Activated naive CD8-positive, alpha-beta T cell treated with anti-CD3 and anti-CD28 coated beads for 36 hours (primary cell): Measurements from ENCODE around the gene YY2. TPM values are rescaled to one million over a fixed set of nuclear protein-coding genes. Genes with fewer than 3 reads are reported as not detected.
"Not testable (repeated sequence)": the region's sequence is repeated elsewhere in the genome, so short reads cannot be mapped to it uniquely, and the experiment has no call there.

Experiments used
- DNase-seq: peaks from one replicate; pipeline ENCODE4 v3.0.0; 2021
- H3K27ac Mint-ChIP-seq: one replicate; pipeline ENCODE4 v1.8.0; 2022; ENCODE audit warnings: mild to moderate bottlenecking, moderate library complexity, mixed read lengths
- H3K27me3 Mint-ChIP-seq: one replicate; pipeline ENCODE4 v1.8.0; 2022; ENCODE audit warnings: mild to moderate bottlenecking, mixed read lengths
- H3K36me3 Mint-ChIP-seq: one replicate; pipeline ENCODE4 v1.8.0; 2021; ENCODE audit warnings: mild to moderate bottlenecking, mixed read lengths
- H3K4me1 Mint-ChIP-seq: one replicate; pipeline ENCODE4 v1.8.0; 2021; ENCODE audit warnings: mixed read lengths
- H3K4me3 Mint-ChIP-seq: one replicate; pipeline ENCODE4 v1.8.0; 2022; ENCODE audit warnings: mild to moderate bottlenecking, moderate library complexity, mixed read lengths
- H3K9me3 Mint-ChIP-seq: one replicate; pipeline ENCODE4 v1.8.0; 2022; ENCODE audit warnings: mixed read lengths
- total RNA-seq, 2 experiments: library from RNA; stranded (reverse); gene quantifications; one replicate each; pipeline ENCODE4 v1.2.3, GENCODE V29; 2021

The YY2 gene
- total RNA-seq, 2 experiments from 2014 or later: 2.5 TPM

DNA sequence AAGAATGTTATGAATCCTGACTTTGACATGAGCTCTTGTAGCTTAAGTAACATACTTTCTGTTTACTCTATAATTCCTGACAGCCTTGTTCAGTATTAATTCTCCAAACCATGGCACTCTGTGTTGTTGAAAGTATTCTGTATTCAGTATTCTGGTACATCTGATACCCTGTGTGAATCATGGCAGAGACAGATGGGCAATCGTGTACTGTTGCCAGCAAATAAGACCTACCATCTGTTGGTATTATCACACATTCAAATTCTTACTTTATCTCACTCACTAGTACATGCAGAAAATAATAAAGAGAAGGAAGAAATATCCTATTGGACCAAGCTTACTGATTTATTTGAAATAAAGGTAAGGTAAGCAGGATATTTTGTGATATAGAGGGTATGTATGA, 8.4 kb upstream of the YY2 start:
- H3K36me3 Mint-ChIP-seq: peaks cover 7% of the 10 kb centered on the region
- H3K4me3 Mint-ChIP-seq: no peak overlapping the region
- no peak for DNase-seq
- no peaks in the 10 kb centered on the region for H3K9me3 Mint-ChIP-seq
- no peak overlapping the region for H3K27ac Mint-ChIP-seq
- H3K4me1 Mint-ChIP-seq: no peaks in the 10 kb centered on the region
- no peaks in the 10 kb centered on the region for H3K27me3 Mint-ChIP-seq

DNA sequence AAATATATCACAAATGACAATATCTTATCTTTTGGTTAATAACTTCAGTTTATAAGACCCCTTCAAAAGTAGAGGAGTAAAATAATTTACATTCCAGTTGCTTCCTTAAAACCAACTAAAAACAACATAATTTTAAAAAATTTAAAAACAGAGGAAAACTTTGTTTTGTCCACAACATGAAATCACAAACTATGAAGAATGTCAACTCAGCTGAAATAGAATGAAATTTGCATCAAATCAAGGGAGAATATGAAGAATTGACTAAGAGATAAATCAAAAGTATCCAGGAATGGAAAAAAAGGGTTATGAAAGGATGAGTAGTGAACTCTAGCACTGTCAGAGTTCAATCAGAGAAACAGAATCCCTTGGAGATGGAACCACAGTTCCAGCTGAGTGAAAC, 2.2 kb upstream of the YY2 start:
- Mint-ChIP-seq H3K9me3 (no peaks in the 10 kb centered on the region), H3K36me3 (peaks cover 8% of the 10 kb centered on the region), H3K27me3 (no peaks in the 10 kb centered on the region), H3K4me1 (no peaks in the 10 kb centered on the region), H3K4me3 (no peak overlapping the region), H3K27ac (no peak overlapping the region)
- no peak for DNase-seq

DNA sequence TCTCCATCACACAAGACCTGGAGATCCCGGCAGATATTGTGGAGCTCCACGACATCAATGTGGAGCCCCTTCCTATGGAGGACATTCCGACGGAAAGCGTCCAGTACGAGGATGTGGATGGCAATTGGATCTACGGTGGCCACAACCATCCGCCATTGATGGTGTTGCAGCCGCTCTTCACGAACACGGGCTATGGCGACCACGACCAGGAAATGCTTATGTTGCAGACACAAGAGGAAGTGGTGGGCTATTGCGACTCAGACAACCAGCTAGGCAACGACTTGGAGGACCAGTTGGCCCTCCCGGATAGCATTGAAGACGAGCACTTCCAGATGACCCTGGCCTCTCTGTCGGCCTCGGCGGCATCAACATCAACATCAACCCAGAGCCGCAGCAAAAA, 717 bp downstream of the YY2 start:
- DNase-seq: no peak
- no peak overlapping the region for H3K27ac Mint-ChIP-seq
- H3K9me3 Mint-ChIP-seq: no peaks in the 10 kb centered on the region
- no peak overlapping the region for H3K4me3 Mint-ChIP-seq
- H3K27me3 Mint-ChIP-seq: no peaks in the 10 kb centered on the region
- no peaks in the 10 kb centered on the region for H3K4me1 Mint-ChIP-seq
- H3K36me3 Mint-ChIP-seq: peaks cover 8% of the 10 kb centered on the region

DNA sequence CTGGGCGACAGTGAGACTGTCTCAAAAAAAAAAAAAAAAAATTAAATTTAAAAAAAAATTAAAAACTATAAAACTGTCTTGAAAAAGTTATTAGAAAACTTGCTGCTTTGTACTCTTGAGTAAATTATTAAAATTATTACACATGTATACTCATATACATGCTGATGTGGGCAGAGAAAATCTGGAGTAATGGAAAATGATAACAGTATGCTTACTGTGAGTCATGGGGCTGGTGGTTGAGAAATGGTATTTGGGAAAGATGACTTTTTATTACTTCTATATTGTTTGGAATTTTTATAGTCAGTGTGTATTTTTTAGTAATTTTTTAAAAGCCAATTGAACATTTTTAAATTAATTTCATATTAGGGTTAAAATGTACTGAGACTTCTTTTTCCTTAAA, 7.5 kb downstream of the YY2 start:
- Mint-ChIP-seq H3K27me3 (no peaks in the 10 kb centered on the region), H3K4me3 (no peak overlapping the region), H3K4me1 (no peaks in the 10 kb centered on the region), H3K27ac (no peak overlapping the region), H3K36me3 (no peaks in the 10 kb centered on the region), H3K9me3 (no peaks in the 10 kb centered on the region)
- no peak for DNase-seq

- Mint-ChIP-seq H3K27me3 (no peaks in the 10 kb centered on the region), H3K9me3 (no peaks in the 10 kb centered on the region)
Measured at GRCh38 chrX:21865436-21865835, 9.6 kb downstream of the YY2 start.

DNA sequence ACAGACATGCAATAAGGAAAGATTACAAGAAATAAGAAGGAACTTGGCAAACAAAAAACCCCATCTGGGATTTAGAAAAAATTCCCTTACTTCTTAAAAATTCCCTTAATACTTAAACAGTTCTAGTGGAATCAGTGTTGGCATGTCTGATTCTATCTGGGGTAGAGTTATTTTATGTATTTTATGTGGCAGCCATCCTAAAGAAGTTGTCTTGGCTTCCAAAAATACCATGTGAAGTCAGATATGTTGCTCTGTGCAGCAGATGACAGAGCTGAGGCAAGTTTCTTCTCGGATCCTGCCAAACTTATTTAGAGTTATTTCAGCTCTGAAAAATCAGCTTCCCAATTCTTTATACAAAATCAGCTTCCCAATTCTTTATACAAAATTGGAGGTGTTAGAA, 14.7 kb downstream of the YY2 start:
- no peaks in the 10 kb centered on the region for H3K27me3 Mint-ChIP-seq
- no peak for DNase-seq
- no peaks in the 10 kb centered on the region for H3K9me3 Mint-ChIP-seq
- peaks cover under 1% of the 10 kb centered on the region for H3K36me3 Mint-ChIP-seq
- no peaks in the 10 kb centered on the region for H3K4me1 Mint-ChIP-seq
- no peak overlapping the region for H3K4me3 Mint-ChIP-seq
- no peak overlapping the region for H3K27ac Mint-ChIP-seq

More at GRCh38 chrX:21865436-21865835, 9.6 kb downstream of the YY2 start:
- H3K27ac Mint-ChIP-seq: no peak overlapping the region
- no peaks in the 10 kb centered on the region for H3K36me3 Mint-ChIP-seq
- no peak for DNase-seq
- H3K4me1 Mint-ChIP-seq: no peaks in the 10 kb centered on the region
- H3K4me3 Mint-ChIP-seq: no peak overlapping the region

GRCh38 chrX:21873063-21873775, 17.4 kb downstream of the YY2 start:
- H3K27me3 Mint-ChIP-seq: no peaks in the 10 kb centered on the region
- H3K27ac Mint-ChIP-seq: no peak overlapping the region
- peaks cover 3% of the 10 kb centered on the region for H3K36me3 Mint-ChIP-seq
- no peak for DNase-seq
- no peaks in the 10 kb centered on the region for H3K9me3 Mint-ChIP-seq
- no peak overlapping the region for H3K4me3 Mint-ChIP-seq
- H3K4me1 Mint-ChIP-seq: no peaks in the 10 kb centered on the region

GRCh38 chrX:21874182-21874581, 18.4 kb downstream of the YY2 start:
- not testable (repeated sequence) for H3K4me3 Mint-ChIP-seq, H3K4me1 Mint-ChIP-seq

DNA sequence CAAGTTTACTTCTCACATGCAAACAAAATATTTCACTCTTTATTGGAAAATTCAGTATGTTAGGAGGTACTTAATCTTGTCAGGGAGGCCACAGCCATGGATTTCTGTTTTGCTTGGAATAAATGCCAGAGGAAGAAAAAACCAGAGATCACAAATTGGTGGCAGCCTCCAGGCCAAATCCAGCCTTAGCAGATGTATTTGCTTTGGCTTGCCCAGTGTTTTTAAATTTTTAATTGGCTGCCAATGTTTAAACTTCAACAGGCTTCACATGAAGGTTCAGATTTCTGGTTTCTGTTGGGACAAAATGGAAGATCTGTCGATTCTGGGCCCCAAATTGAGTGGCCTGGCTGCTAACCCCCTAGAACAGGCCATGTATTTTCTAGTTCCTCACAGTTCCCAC, 19.2 kb downstream of the YY2 start:
- DNase-seq: no peak
- Mint-ChIP-seq H3K27ac (no peak overlapping the region), H3K36me3 (peaks cover 3% of the 10 kb centered on the region), H3K9me3 (no peaks in the 10 kb centered on the region), H3K4me1 (no peaks in the 10 kb centered on the region), H3K27me3 (no peaks in the 10 kb centered on the region), H3K4me3 (no peak overlapping the region)

More at GRCh38 chrX:21874182-21874581, 18.4 kb downstream of the YY2 start:
- DNase-seq, H3K36me3 Mint-ChIP-seq, H3K27ac Mint-ChIP-seq, H3K27me3 Mint-ChIP-seq, H3K9me3 Mint-ChIP-seq: not testable (repeated sequence)

DNA sequence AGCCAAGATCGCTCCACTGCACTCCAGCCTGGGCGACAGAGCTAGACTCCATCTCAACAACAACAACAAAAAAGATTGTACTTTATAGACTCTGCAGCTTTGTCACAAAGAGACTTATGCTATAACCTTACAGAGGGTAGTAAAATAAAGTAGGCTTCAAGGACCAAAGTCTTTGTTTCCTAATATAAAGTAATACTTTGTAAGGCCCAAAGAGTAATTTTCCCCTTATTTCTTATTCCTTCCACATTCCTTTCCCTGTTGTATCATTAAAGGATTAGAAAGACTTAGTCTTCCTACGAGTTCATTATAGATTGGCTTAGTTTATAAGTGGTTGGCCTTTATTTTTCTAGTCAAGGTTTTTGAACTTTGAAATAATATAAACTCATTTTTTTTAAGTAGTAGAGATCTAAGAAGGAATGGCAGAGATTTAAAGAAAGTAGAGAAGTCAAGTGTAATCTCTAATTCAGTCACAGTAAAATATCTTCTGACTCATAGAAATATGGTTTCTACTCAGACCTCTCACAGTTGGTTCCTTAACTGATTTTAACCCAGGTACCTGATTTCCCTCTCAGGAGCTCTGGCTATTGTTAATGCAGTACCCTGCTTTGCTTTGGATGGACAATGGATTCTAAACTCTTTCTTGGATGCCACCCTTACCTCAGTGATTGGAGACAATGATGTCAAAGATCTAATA, 26.2 kb downstream of the YY2 start:
- no peak overlapping the region for H3K27ac Mint-ChIP-seq
- DNase-seq: no peak
- no peaks in the 10 kb centered on the region for H3K4me1 Mint-ChIP-seq
- peaks cover 2% of the 10 kb centered on the region for H3K36me3 Mint-ChIP-seq
- H3K4me3 Mint-ChIP-seq: no peak overlapping the region
- H3K27me3 Mint-ChIP-seq: no peaks in the 10 kb centered on the region
- no peaks in the 10 kb centered on the region for H3K9me3 Mint-ChIP-seq

- Mint-ChIP-seq H3K4me3 (no peak overlapping the region), H3K9me3 (no peaks in the 10 kb centered on the region), H3K36me3 (peaks cover 2% of the 10 kb centered on the region), H3K4me1 (no peaks in the 10 kb centered on the region), H3K27ac (no peak overlapping the region), H3K27me3 (no peaks in the 10 kb centered on the region)
- DNase-seq: no peak
Measured at GRCh38 chrX:21883258-21883657, 27.5 kb downstream of the YY2 start.

DNA sequence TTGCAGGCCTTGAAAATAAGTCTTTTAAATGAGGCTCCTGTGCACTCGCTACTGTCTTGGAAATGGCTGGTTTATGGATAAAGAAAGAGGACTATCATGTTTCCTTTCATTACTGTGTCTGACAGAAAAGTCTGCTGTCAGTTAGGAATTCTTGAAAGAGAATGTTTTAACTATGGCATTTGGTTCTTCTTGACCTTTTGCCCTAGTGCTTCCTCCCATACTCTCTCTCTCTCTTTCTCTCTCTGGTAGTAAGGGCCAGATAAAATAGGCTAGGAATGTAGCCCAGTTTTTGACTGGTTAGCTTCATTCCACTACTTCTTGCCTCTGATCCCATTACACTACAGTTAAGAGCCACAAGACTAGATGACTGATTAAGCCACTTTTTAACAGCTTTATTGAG, 29.8 kb downstream of the YY2 start:
- no peaks in the 10 kb centered on the region for H3K9me3 Mint-ChIP-seq
- peaks cover 2% of the 10 kb centered on the region for H3K36me3 Mint-ChIP-seq
- H3K4me3 Mint-ChIP-seq: no peak overlapping the region
- no peak for DNase-seq
- no peak overlapping the region for H3K27ac Mint-ChIP-seq
- H3K4me1 Mint-ChIP-seq: no peaks in the 10 kb centered on the region
- H3K27me3 Mint-ChIP-seq: no peaks in the 10 kb centered on the region

DNA sequence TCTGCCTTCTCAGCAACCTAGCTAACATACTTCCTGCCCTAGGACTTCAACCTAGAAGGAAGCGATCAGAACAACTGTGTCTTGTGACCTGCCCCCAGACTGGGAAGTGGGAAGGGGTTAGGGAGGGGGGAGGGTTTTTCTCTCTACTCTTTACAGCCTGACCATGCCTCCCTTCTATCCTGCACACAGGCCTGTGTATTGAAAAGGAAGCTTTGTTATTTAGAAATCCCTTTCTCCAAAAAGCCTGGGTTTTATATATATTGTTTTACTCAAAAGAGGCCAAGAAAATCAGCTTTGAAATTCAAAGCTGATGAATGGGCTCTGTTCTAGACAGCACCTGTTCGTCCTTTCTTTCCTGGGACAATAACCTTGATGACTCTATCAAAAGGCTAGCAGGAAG, 49.5 kb downstream of the YY2 start:
- no peak overlapping the region for H3K4me3 Mint-ChIP-seq
- H3K36me3 Mint-ChIP-seq: no peaks in the 10 kb centered on the region
- H3K4me1 Mint-ChIP-seq: no peaks in the 10 kb centered on the region
- DNase-seq: no peak
- no peaks in the 10 kb centered on the region for H3K9me3 Mint-ChIP-seq
- no peak overlapping the region for H3K27ac Mint-ChIP-seq
- no peaks in the 10 kb centered on the region for H3K27me3 Mint-ChIP-seq

DNA sequence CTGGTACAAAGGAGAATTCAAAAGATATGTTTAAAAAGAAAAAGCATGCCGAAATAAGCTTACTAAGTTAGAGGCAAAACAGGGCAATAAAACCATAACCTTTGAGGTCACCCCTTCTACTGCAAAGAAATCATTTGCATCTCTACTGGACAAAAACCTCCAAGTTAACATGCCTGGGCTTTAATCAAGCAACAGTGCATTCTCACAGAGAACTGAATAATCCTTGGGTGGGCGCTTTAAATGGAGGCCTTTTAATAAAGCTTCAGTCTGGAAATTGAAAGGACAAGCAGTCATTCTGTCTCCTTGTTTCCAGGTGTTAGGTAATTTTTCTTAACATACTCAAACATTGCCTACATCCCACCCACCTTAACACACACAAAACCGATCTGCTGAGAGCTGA, 50.2 kb downstream of the YY2 start:
- Mint-ChIP-seq H3K4me1 (no peaks in the 10 kb centered on the region), H3K9me3 (no peaks in the 10 kb centered on the region), H3K27me3 (no peaks in the 10 kb centered on the region), H3K27ac (no peak overlapping the region), H3K4me3 (no peak overlapping the region), H3K36me3 (no peaks in the 10 kb centered on the region)
- DNase-seq: no peak

DNA sequence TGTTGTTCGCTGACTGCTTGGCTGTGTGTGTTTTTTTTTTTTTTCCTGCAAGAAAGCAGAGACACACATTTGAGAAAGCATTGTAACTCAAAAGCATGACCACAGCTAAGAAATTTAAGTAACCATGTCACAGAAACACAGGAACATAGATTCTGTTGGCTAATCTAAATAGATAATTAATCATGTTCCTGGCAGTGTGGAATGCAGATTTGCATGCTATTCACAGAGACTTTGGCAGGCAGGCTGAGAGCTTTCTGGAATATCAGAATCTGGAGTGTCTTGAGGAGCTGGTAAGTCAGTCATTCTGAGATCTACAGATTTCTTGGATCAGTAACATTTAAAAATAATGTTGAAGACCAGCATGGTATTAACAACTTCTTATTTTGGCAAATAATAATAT, 51.5 kb downstream of the YY2 start:
- H3K9me3 Mint-ChIP-seq: no peaks in the 10 kb centered on the region
- H3K27ac Mint-ChIP-seq: no peak overlapping the region

More for the DNA sequence above, 51.5 kb downstream of the YY2 start:
- H3K36me3 Mint-ChIP-seq: no peaks in the 10 kb centered on the region
- DNase-seq: no peak
- no peaks in the 10 kb centered on the region for H3K4me1 Mint-ChIP-seq
- H3K4me3 Mint-ChIP-seq: no peak overlapping the region
- no peaks in the 10 kb centered on the region for H3K27me3 Mint-ChIP-seq
